H9 (cell line): ENCODE measurements around the gene C1QTNF1. TPM values are rescaled to one million over a fixed set of nuclear protein-coding genes. Genes with fewer than 3 reads are reported as not detected.

Experiments
- DNase-seq: peaks from one replicate; pipeline ENCODE4 v3.0.0-alpha.2; 2017
- H2AFZ ChIP-seq: one replicate; pipeline ENCODE4 v1.6.1; 2013; ENCODE audit warnings: mild to moderate bottlenecking, low read length, control low read depth, moderate library complexity
- H2AK5ac ChIP-seq: 2 replicates; pipeline ENCODE4 v1.6.1; 2013; ENCODE audit warnings: low read length, control low read depth, mixed read lengths; ENCODE audit not compliant: insufficient read length
- H2BK120ac ChIP-seq: one replicate; pipeline ENCODE4 v1.6.1; 2013; ENCODE audit warnings: low read depth, mild to moderate bottlenecking, low read length, control low read depth, inconsistent platforms; ENCODE audit not compliant: poor library complexity, severe bottlenecking
- H2BK12ac ChIP-seq: 2 replicates; pipeline ENCODE4 v1.6.1; 2013; ENCODE audit warnings: low read length, control low read depth, mixed read lengths, low read depth; ENCODE audit not compliant: insufficient read length
- H2BK15ac ChIP-seq: 2 replicates; pipeline ENCODE4 v1.6.1; 2013; ENCODE audit warnings: low read depth, low read length, control low read depth
- H2BK20ac ChIP-seq: one replicate; pipeline ENCODE4 v1.6.1; 2013; ENCODE audit warnings: low read depth, mild to moderate bottlenecking, low read length, control low read depth, inconsistent platforms; ENCODE audit not compliant: poor library complexity, severe bottlenecking
- H2BK5ac ChIP-seq: 2 replicates; pipeline ENCODE4 v1.6.1; 2013; ENCODE audit warnings: low read length, control low read depth, mixed read lengths; ENCODE audit not compliant: insufficient read length
- H3K14ac ChIP-seq: 2 replicates; pipeline ENCODE4 v1.6.1; 2013; ENCODE audit warnings: low read length, control low read depth; ENCODE audit not compliant: insufficient read depth
- H3K18ac ChIP-seq: 2 replicates; pipeline ENCODE4 v1.6.1; 2013; ENCODE audit warnings: low read depth, mild to moderate bottlenecking, mixed read lengths, low read length, control low read depth; ENCODE audit not compliant: insufficient read length
- H3K23ac ChIP-seq: 2 replicates; pipeline ENCODE4 v1.6.1; 2013; ENCODE audit warnings: low read length, control low read depth, mixed read lengths, low read depth; ENCODE audit not compliant: insufficient read length
- H3K23me2 ChIP-seq: 2 replicates; pipeline ENCODE4 v1.6.1; 2013; ENCODE audit warnings: low read depth, mild to moderate bottlenecking, mixed read lengths, low read length, control low read depth; ENCODE audit not compliant: insufficient read length, poor library complexity, severe bottlenecking
- H3K27ac ChIP-seq: 2 replicates; pipeline ENCODE4 v1.5.1; 2013; ENCODE audit warnings: low read length, control low read depth, mixed read lengths, low read depth; ENCODE audit not compliant: insufficient read length
- H3K27me3 ChIP-seq: 2 replicates; pipeline ENCODE4 v1.6.1; 2013; ENCODE audit warnings: low read length, control low read depth, inconsistent platforms; ENCODE audit not compliant: insufficient read depth
- H3K4ac ChIP-seq: 2 replicates; pipeline ENCODE4 v1.6.1; 2013; ENCODE audit warnings: low read depth, mild to moderate bottlenecking, control low read depth, inconsistent platforms, low read length, moderate library complexity
- H3K4me1 ChIP-seq: 2 replicates; pipeline ENCODE4 v1.6.1; 2013; ENCODE audit warnings: low read length, control low read depth, inconsistent platforms; ENCODE audit not compliant: insufficient read depth
- H3K4me2 ChIP-seq: 2 replicates; pipeline ENCODE4 v1.6.1; 2013; ENCODE audit warnings: low read length, control low read depth, mixed read lengths; ENCODE audit not compliant: insufficient read length, insufficient read depth
- H3K56ac ChIP-seq: 2 replicates; pipeline ENCODE4 v1.6.1; 2013; ENCODE audit warnings: low read depth, mild to moderate bottlenecking, mixed read lengths, low read length, control low read depth; ENCODE audit not compliant: insufficient read length
- H3K79me1 ChIP-seq: 2 replicates; pipeline ENCODE4 v1.6.1; 2013; ENCODE audit warnings: low read depth, mild to moderate bottlenecking, moderate library complexity, low read length, control low read depth, inconsistent platforms; ENCODE audit not compliant: insufficient read depth, poor library complexity, severe bottlenecking
- H3K79me2 ChIP-seq: 2 replicates; pipeline ENCODE4 v1.6.1; 2013; ENCODE audit warnings: low read length, control low read depth, inconsistent platforms; ENCODE audit not compliant: insufficient read depth
- H3K9ac ChIP-seq: 2 replicates; pipeline ENCODE4 v1.6.1; 2013; ENCODE audit warnings: low read length, control low read depth, mixed read lengths; ENCODE audit not compliant: insufficient read length; ENCODE audit errors: extremely low read depth
- H3K9me3 ChIP-seq: one replicate; pipeline ENCODE4 v1.6.1; 2013; ENCODE audit warnings: low read depth, low read length, inconsistent platforms; ENCODE audit not compliant: control insufficient read depth
- H3T11ph ChIP-seq: one replicate; pipeline ENCODE4 v1.6.1; 2013; ENCODE audit warnings: mild to moderate bottlenecking, low read length, control low read depth, inconsistent platforms
- H4K20me1 ChIP-seq: one replicate; pipeline ENCODE4 v1.6.1; 2013; ENCODE audit not compliant: control insufficient read depth, insufficient read length, insufficient read depth
- H4K5ac ChIP-seq: 2 replicates; pipeline ENCODE4 v1.6.1; 2013; ENCODE audit warnings: low read depth, mild to moderate bottlenecking, mixed read lengths, low read length, control low read depth; ENCODE audit not compliant: insufficient read length
- H4K8ac ChIP-seq: replicated peaks from 2 replicates; pipeline ENCODE4 v1.6.1; 2013; ENCODE audit warnings: low read length, control low read depth, mixed read lengths, low read depth; ENCODE audit not compliant: insufficient read length
- H4K91ac ChIP-seq: 2 replicates; pipeline ENCODE4 v1.6.1; 2013; ENCODE audit warnings: low read depth, mild to moderate bottlenecking, moderate library complexity, mixed read lengths, low read length, control low read depth; ENCODE audit not compliant: insufficient read length
- H3K27ac Mint-ChIP-seq, 3 experiments: 2 replicates in 2 of 3; 3 replicates in 1 of 3; pipeline ENCODE4 v1.8.0; 2020 to 2021; ENCODE audit warnings: mixed read lengths in 3 of 3, mild to moderate bottlenecking in 1 of 3, moderate library complexity in 1 of 3
- H3K27me3 Mint-ChIP-seq: 2 replicates; pipeline ENCODE4 v1.8.0; 2021; ENCODE audit warnings: low read depth, mild to moderate bottlenecking, moderate library complexity, mixed read lengths
- H3K36me3 Mint-ChIP-seq, 3 experiments: 2 replicates in 2 of 3; 3 replicates in 1 of 3; pipeline ENCODE4 v1.8.0; 2020 to 2021; ENCODE audit warnings: low read depth in 3 of 3, mixed read lengths in 3 of 3; ENCODE audit not compliant: insufficient read depth in 1 of 3
- H3K4me1 Mint-ChIP-seq, 2 experiments: 2 replicates each; pipeline ENCODE4 v1.8.0; 2020; ENCODE audit warnings: mixed read lengths in 2 of 2
- H3K4me3 Mint-ChIP-seq, 2 experiments: 2 replicates in 1 of 2; 3 replicates in 1 of 2; pipeline ENCODE4 v1.8.0; 2020 to 2021; ENCODE audit warnings: mild to moderate bottlenecking in 2 of 2, mixed read lengths in 2 of 2, moderate library complexity in 1 of 2
- H3K9me3 Mint-ChIP-seq, 2 experiments: 2 replicates in 1 of 2; 3 replicates in 1 of 2; pipeline ENCODE4 v1.8.0; 2020; ENCODE audit warnings: mild to moderate bottlenecking in 2 of 2, mixed read lengths in 2 of 2, moderate library complexity in 1 of 2
- CTCF ChIP-seq: fragments of 200-600 bp; sonication (generic); conservative IDR thresholded peaks from 3 replicates; pipeline ENCODE4 v1.8.0; 2021; ENCODE audit warnings: antibody characterized with exemption, mild to moderate bottlenecking
- WGBS: extraction: QIAGEN DNeasy Blood & Tissue Kit; methylation state at CpG from one replicate; pipeline ENCODE4 v1.1.7; 2013; ENCODE audit warnings: missing lambda C conversion rate, low lambda C conversion rate, mixed read lengths; ENCODE audit not compliant: insufficient read length; ENCODE audit errors: extremely low coverage; 5-methylcytosine and 5-hydroxymethylcytosine counted together
- total RNA-seq: library from RNA; stranded (reverse); gene quantifications from 2 replicates; pipeline ENCODE4 v1.2.1, GENCODE V29; 2021

Gene C1QTNF1
- total RNA-seq, 1 experiment from 2014 or later, result 0.96 TPM

- Histone ChIP-seq H2BK12ac (no peak overlapping the region), H3K27ac (no peak overlapping the region), H2BK15ac (no peak overlapping the region), H3K14ac (no peak overlapping the region), H3K4ac (no peak overlapping the region), H4K8ac (no peak overlapping the region), H2BK5ac (no peak overlapping the region), H3K18ac (no peak overlapping the region), H3K23ac (no peak overlapping the region), H2AK5ac (no peak overlapping the region), H3K56ac (no peak overlapping the region), H2BK20ac (no peak overlapping the region), H4K5ac (no peak overlapping the region), H3K4me2 (no peak overlapping the region), H3K23me2 (no peaks in the 10 kb centered on the region), H2BK120ac (no peak overlapping the region), H3K79me1 (no peaks in the 10 kb centered on the region), H3K4me1 (no peaks in the 10 kb centered on the region), H4K20me1 (no peaks in the 10 kb centered on the region), H3T11ph (no peak overlapping the region), H3K9ac (no peak overlapping the region), H3K9me3 (no peaks in the 10 kb centered on the region), H2AFZ (no peak overlapping the region), H4K91ac (no peak overlapping the region), H3K79me2 (no peaks in the 10 kb centered on the region), H3K27me3 (no peaks in the 10 kb centered on the region)
- no peak for DNase-seq
- Mint-ChIP-seq H3K4me1 (peaks cover 8% of the 10 kb centered on the region in 2 experiments), H3K27me3 (peaks cover 37% of the 10 kb centered on the region), H3K9me3 (no peaks in the 10 kb centered on the region), H3K36me3 (peaks cover 0 to 3% (median 2%) of the 10 kb centered on the region in 3 experiments; a peak in 2 of 7 replicates), H3K27ac (no peak overlapping the region; a peak in 1 of 7 replicates), H3K4me3 (no peak overlapping the region)
- TF ChIP-seq CTCF, result no peak
- no CpG with 5 or more reads among the region's 10 CpGs for WGBS
Observed at GRCh38 chr17:79072544-79072943, 48.6 kb downstream of the C1QTNF1 start.
